Mesodermal cell (in vitro differentiated cells): ENCODE measurements around the gene EBF4.

Experiments used
- H3K27ac ChIP-seq: 2 replicates; pipeline ENCODE4 v1.7.0; 2013; ENCODE audit warnings: mild to moderate bottlenecking, low read depth, low read length, moderate library complexity; ENCODE audit not compliant: severe bottlenecking
- H3K36me3 ChIP-seq: 2 replicates; pipeline ENCODE4 v1.7.1; 2013; ENCODE audit warnings: mild to moderate bottlenecking, low read length, moderate library complexity; ENCODE audit not compliant: control insufficient read depth, insufficient read depth
- H3K4me1 ChIP-seq: one replicate; pipeline ENCODE4 v1.7.1; 2013; ENCODE audit warnings: mild to moderate bottlenecking, low read length; ENCODE audit not compliant: insufficient read depth, control insufficient read depth, poor library complexity, severe bottlenecking
- H3K4me3 ChIP-seq: 2 replicates; pipeline ENCODE4 v1.7.0; 2013; ENCODE audit warnings: low read length, control low read depth, mild to moderate bottlenecking; ENCODE audit not compliant: insufficient read depth, poor library complexity, severe bottlenecking; ENCODE audit errors: extremely low read depth
- H3K9me3 ChIP-seq: 2 replicates; pipeline ENCODE4 v1.7.1; 2013; ENCODE audit warnings: mild to moderate bottlenecking, low read length, moderate library complexity; ENCODE audit not compliant: control insufficient read depth
- WGBS, 2 experiments: methylation state at CpG; one replicate each; pipeline ENCODE4 v1.1.5; 2013; ENCODE audit warnings: missing lambda C conversion rate in 2 of 2; ENCODE audit not compliant: insufficient coverage in 2 of 2; 5-methylcytosine and 5-hydroxymethylcytosine counted together

The EBF4 gene

DNA sequence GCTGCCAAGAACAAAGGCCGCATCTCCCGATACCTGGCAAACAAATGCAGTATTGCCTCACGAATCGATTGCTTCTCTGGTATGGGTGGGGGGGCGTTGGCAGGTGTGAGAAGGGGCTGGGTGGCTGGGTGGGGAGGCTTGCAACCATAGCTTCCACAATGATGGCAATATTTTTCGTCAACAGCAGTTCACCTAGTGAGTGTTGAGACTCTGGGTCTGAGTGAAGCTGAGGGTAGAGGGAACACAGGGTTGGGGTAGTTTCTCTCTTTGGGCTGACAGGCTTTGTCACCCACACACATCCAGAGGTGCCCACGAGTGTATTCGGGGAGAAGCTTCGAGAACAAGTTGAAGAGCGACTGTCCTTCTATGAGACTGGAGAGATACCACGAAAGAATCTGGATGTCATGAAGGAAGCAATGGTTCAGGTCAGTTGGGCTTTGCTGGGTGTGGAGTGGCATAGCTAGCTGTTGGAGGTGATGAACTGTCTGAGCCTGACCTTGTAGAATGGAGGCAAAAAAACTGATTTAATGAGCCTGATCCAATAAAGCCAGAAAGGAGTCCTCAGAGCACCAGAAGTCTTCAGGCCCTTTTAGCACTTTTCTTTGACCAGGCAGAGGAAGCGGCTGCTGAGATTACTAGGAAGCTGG is 36.0 kb upstream of the EBF4 start:
- Histone ChIP-seq H3K9me3 (no peaks in the 10 kb centered on the region), H3K36me3 (peaks cover 84% of the 10 kb centered on the region), H3K4me3 (no peak overlapping the region), H3K27ac (no peak overlapping the region), H3K4me1 (peaks cover 12% of the 10 kb centered on the region)
- WGBS, 2 experiments, result 96 to 98% methylated on average over 5 to 10 of the region's 12 CpGs

DNA sequence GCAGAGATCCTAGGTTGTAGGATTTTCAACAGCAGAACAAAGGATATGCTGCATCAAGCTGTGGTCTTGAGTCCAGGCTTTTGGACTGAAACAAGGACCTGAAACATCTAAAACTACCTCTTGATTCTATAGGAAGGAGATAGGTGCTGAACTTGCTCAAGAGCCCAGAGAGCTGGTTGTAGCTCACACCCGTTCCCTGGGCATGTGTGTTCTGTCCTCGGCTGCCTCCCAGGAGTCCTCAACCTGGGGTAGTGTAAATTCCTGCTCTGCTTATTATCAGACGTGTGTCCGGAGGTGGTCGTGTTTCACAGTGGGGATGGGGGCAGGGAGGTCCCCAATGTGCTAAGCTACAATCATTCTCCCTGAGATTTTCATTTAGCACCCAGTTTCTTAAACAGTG is 35.3 kb upstream of the EBF4 start:
- Histone ChIP-seq H3K4me1 (peaks cover 12% of the 10 kb centered on the region), H3K9me3 (no peaks in the 10 kb centered on the region), H3K27ac (no peak overlapping the region), H3K4me3 (no peak overlapping the region), H3K36me3 (peaks cover 89% of the 10 kb centered on the region)
- 96% methylated on average over 2 of the region's 5 CpGs; no CpG with 5 or more reads in 1 of the 2 experiments for WGBS, 2 experiments

DNA sequence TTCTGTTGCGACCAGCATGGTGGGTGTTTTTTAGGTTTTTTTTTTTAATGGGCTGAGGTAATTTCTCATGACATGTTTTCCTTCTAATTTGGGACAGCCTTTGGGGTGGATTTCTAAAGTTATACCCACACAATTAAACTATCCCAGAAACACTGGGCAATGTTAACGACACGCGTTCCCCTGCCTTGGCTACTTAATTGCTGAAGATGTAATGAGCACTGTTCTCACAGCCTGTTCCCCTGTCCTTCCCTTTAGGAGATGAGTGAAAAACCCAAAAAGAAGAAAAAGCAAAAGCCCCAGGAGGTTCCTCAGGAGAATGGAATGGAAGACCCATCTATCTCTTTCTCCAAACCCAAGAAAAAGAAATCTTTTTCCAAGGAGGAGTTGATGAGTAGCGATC is 34.9 kb upstream of the EBF4 start:
- Histone ChIP-seq H3K36me3 (peaks cover 92% of the 10 kb centered on the region), H3K9me3 (no peaks in the 10 kb centered on the region), H3K4me1 (peaks cover 12% of the 10 kb centered on the region), H3K27ac (no peak overlapping the region), H3K4me3 (no peak overlapping the region)
- WGBS, 2 experiments, result 88 to 100% methylated on average over 1 of the region's 5 CpGs

DNA sequence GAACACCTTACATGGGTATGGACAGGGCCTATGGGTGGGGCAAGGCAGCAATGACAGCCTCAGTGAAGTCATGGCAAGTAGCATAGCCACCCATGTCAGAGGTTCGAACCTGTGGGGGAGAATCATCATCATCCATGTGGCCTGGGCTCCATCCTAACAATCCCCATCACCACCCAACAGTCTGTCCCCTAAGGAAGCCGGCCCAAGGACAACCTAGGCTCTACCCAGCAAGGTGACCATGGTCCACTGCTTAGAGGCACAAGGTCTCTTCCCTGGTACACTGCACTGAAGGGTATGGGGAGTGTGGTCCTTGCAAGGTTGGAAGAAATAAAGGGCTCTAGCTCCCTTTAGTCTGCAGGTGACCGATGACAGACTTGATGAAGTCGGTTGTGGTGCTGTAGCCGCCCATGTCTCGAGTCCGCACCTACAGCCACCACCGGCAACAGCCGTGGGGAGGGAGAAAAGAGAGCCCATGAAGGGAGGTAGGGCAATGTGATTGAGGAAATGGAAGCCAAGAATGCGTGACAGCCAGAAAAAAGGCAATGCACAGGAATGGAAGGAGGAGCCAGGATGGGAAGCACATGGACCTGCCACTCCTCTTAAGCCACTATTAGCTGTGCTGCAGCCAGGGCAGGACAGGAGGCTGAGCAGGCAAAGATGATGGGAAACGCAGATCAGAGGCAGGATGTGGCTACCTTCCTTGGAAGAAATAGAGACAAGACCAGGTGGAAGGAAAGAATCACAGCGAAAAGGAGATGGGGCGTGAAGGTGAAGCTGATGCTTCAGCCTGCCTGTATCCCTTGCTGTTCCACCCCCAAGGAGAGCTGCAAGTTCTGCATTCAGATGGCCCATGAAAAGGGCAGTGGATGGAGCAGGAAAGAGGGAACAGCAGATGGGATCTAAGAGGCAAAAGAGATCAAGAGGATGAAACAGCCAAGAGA is 33.9 kb upstream of the EBF4 start:
- Histone ChIP-seq H3K36me3 (peaks cover 87% of the 10 kb centered on the region), H3K4me1 (peaks cover 11% of the 10 kb centered on the region), H3K27ac (peak overlapping the region; percentile 29), H3K4me3 (no peak overlapping the region), H3K9me3 (no peaks in the 10 kb centered on the region)
- WGBS, 2 experiments, result 86 to 88% methylated on average over 12 of the region's 13 CpGs

DNA sequence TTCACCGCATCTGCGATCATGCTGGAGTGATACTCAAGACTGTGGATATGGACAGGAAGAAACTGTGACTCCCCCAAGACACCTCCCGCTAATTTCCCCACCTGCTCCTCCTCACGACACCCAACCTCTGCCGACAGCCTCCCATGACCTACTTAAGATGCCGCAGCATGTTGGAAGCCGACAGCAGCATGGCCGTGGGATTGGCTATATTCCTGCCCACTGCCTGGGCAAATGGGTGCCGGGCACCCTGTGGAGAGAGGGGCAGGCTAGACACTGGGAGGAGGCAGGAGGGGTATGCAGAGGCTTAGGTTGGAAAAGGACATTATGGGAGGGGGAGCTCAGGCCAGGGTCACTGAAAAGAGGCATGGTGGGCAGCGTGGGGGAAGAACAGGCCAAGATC is 33.0 kb upstream of the EBF4 start:
- H3K9me3 ChIP-seq, result no peaks in the 10 kb centered on the region
- H3K4me1 ChIP-seq, result peaks cover 3% of the 10 kb centered on the region
- H3K4me3 ChIP-seq, result no peak overlapping the region
- 98% methylated on average over 8 of the region's 10 CpGs for WGBS, 2 experiments
- peaks cover 78% of the 10 kb centered on the region for H3K36me3 ChIP-seq
- no peak overlapping the region for H3K27ac ChIP-seq

DNA sequence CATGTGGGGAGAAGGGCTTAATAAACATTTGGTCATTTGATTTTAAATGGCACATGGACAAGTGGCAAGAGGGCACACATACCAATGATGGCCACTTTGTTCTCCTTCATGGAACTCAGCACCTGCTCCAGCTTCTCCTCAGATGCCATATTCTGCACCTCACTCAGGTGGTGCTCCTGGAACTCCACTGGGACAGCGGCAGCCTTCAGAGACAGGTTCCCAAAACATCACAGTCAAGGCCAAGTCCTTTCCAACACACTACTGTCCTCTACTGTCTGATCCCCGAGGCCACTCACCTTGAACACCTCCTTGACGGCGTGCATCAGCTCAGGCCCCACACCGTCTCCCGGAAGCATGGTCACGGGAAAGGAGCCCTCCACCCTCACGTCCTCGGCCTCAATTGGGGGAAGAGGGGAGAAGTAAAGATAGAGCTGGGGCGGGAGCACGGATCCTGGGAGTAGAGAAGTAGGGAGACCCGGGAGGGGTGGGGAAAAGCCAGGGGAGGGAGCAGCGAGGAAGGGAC is 29.2 kb upstream of the EBF4 start:
- H3K4me1 ChIP-seq, result no peaks in the 10 kb centered on the region
- peak overlapping the region; percentile 90 for H3K4me3 ChIP-seq
- H3K9me3 ChIP-seq, result no peaks in the 10 kb centered on the region
- 0 to 10% methylated on average over 5 to 6 of the region's 13 CpGs for WGBS, 2 experiments
- peaks cover 39% of the 10 kb centered on the region for H3K36me3 ChIP-seq
- H3K27ac ChIP-seq, result peak overlapping the region; percentile 89

DNA sequence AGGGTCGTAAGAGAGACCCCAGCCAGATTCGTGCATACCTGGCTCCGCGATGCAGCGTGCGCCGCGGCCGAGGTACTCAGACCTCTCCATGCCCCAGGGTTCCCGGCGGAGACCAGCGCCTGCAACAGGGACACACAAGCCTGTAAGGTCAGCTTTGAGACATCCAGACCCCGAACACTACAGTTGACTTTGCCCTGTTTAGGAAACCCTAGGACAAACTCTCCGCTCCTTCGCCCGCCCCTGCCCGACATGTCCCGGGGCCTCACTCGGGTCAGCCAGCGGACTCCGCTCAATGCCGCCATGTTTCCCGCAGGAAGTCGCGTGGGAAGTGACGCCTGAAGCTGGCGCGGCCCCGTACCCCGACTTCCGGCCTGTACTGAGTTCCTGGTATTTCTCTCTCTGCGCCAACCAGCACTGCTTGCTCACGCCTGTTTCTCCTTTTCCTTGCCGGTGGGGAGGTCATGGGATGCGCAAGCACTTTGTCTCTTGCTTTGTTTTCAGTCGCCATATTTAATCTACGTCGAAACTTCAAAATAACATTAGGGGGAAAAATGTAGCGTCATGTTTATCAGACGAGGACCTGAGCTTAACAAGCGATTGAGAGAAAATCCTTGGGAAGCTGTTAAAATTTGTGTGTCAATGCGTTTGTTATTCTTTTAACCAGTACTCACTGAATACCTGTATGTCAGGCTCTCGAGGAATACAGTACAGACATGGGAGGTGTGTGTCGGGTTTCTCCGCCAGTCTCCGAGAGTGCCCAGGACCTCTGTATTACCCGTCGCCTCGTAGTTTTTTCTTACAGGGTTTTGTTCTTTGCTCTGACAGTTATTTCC is 28.5 kb upstream of the EBF4 start, which contains the start of gene IDH3B:
IDH3B (minus strand) TSS at position 330 of the 833 bp plus-strand sequence; CDS start at position 302, 28 bp downstream.
- 20% methylated on average over 36 to 42 of the region's 49 CpGs for WGBS, 2 experiments
- H3K27ac ChIP-seq, result peak within 1 kb of the TSS; percentile 89
- peak within 1 kb of the TSS; percentile 90 for H3K4me3 ChIP-seq
- no peaks in the 10 kb centered on the region for H3K9me3 ChIP-seq
- peaks cover 32% of the 10 kb centered on the region for H3K36me3 ChIP-seq
- no peaks in the 10 kb centered on the region for H3K4me1 ChIP-seq

DNA sequence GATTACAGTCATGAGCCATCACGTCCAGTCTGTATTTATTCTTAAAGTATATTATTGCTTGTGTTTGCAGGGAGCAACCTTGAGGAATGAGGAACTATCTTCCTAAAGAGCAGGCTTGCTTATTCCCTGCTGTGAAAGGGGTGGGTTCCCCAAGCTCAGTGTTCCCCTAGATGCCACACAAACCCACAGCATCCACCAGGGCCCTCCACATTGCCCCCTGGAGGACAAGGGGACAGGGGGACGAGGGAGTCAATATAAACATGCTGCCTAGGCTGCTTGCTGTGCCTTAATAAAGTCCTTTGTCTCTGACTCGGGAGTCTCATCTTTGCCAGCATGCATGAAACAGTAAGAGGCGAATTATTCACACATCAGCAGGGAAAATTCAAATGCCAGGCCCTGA is 20.6 kb upstream of the EBF4 start:
- no peaks in the 10 kb centered on the region for H3K9me3 ChIP-seq
- WGBS, 2 experiments, result 20 to 26% methylated on average over 3 of the region's 4 CpGs
- no peak overlapping the region for H3K4me3 ChIP-seq
- no peak overlapping the region for H3K27ac ChIP-seq
- no peaks in the 10 kb centered on the region for H3K36me3 ChIP-seq
- no peaks in the 10 kb centered on the region for H3K4me1 ChIP-seq

DNA sequence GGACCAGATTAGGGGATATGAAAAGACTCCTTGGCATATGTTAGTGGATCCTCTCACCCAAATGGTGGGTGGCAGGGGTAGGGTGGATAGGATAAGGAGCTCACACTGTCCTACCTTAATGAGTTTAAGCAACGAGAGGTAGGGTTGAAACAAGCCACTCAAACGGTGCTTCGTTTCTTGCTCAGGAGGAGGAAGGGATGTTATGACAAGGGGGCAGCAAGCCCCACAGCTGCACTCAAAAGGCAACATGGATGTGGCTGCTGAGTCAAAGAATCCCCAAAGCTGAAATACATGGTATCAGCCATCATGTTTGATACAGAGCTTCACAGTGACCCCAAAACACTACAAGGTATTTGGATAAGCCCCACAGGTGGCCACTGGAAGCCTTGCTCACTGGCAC is 20.1 kb upstream of the EBF4 start:
- no peak overlapping the region for H3K4me3 ChIP-seq
- no peak overlapping the region for H3K27ac ChIP-seq
- no peaks in the 10 kb centered on the region for H3K36me3 ChIP-seq
- no peaks in the 10 kb centered on the region for H3K9me3 ChIP-seq
- WGBS, 2 experiments, result 80 to 84% methylated on average over 3 of the region's 3 CpGs
- no peaks in the 10 kb centered on the region for H3K4me1 ChIP-seq

DNA sequence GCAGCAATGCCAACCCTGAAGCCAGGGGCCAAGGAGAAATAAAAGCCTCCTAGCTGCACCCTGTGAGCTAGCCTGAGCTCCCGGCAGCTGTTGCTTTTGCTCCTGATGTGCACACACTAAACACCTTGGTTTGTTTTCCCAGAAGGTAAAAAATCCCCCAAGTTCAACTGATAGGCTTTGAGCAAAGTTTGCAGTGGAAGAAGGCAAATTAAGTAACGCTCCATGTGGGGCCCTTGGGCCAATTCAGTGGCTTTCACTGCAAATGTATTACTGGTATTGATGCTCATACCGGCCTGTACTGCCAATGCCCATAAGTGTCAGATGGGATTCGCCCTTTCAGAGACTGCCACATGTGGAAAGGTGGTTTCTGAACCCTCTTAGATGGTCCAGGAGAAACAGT is 19.1 kb upstream of the EBF4 start:
- H3K27ac ChIP-seq, result no peak overlapping the region
- H3K9me3 ChIP-seq, result no peaks in the 10 kb centered on the region
- 85 to 89% methylated on average over 3 to 4 of the region's 4 CpGs for WGBS, 2 experiments
- H3K4me1 ChIP-seq, result no peaks in the 10 kb centered on the region
- no peaks in the 10 kb centered on the region for H3K36me3 ChIP-seq
- H3K4me3 ChIP-seq, result no peak overlapping the region
